SK-N-SH treated with all-trans-retinoic acid at 6 μM for 48 hours (cell line): ENCODE results near the gene DDX42.
"Not testable (repeated sequence)": the region's sequence is repeated elsewhere in the genome, so short reads cannot be mapped to it uniquely, and the experiment has no call there.

Experiments
- ATAC-seq: fragments of 200-7000 bp; cut with Tn5 transposase; 3 replicates; pipeline ENCODE4 v1.9.1; 2020; ENCODE audit warnings: mild to moderate bottlenecking, moderate library complexity
- ARNTL ChIP-seq: fragments of 450-650 bp; formaldehyde crosslinking; IDR thresholded peaks from 2 replicates; pipeline ENCODE4 v1.5.0; 2020; ENCODE audit warnings: low read depth, mild to moderate bottlenecking, moderate library complexity, borderline replicate concordance
- BACH2 ChIP-seq: fragments of 250-450 bp; sonication (Bioruptor Pico); IDR thresholded peaks from 2 replicates; pipeline ENCODE4 v1.9.0; 2021; ENCODE audit warnings: mild to moderate bottlenecking, borderline replicate concordance
- CSDC2 ChIP-seq: fragments of 250-450 bp; sonication (Bioruptor Pico); IDR thresholded peaks from 2 replicates; pipeline ENCODE4 v1.5.0; 2020; ENCODE audit warnings: mild to moderate bottlenecking, moderate library complexity
- ESRRG ChIP-seq: fragments of 250-450 bp; sonication (Bioruptor Pico); IDR thresholded peaks from 2 replicates; pipeline ENCODE4 v1.6.1; 2021; ENCODE audit warnings: mild to moderate bottlenecking
- GLIS3 ChIP-seq: fragments of 250-450 bp; sonication (Bioruptor Pico); IDR thresholded peaks from 2 replicates; pipeline ENCODE4 v1.5.0; 2020; ENCODE audit warnings: mild to moderate bottlenecking, moderate library complexity
- ISL1 ChIP-seq: fragments of 250-450 bp; sonication (Bioruptor Pico); IDR thresholded peaks from 2 replicates; pipeline ENCODE4 v2.1.2; 2022; ENCODE audit warnings: mild to moderate bottlenecking, moderate library complexity
- PATZ1 ChIP-seq: fragments of 250-450 bp; sonication (Bioruptor Pico); IDR thresholded peaks from 2 replicates; pipeline ENCODE4 v1.8.0; 2020; ENCODE audit warnings: mild to moderate bottlenecking, moderate library complexity, borderline replicate concordance
- POU6F1 ChIP-seq: fragments of 250-450 bp; sonication (Bioruptor Pico); IDR thresholded peaks from 2 replicates; pipeline ENCODE4 v1.8.0; 2021; ENCODE audit warnings: low read depth, mild to moderate bottlenecking, moderate library complexity, borderline replicate concordance
- PPARA ChIP-seq: fragments of 250-450 bp; sonication (Bioruptor Pico); IDR thresholded peaks from 2 replicates; pipeline ENCODE4 v1.5.0; 2020; ENCODE audit warnings: mild to moderate bottlenecking, borderline replicate concordance
- RARB ChIP-seq: fragments of 250-450 bp; sonication (Bioruptor Pico); IDR thresholded peaks from 2 replicates; pipeline ENCODE4 v1.8.0; 2021; ENCODE audit warnings: mild to moderate bottlenecking, moderate library complexity
- SNAI2 ChIP-seq: fragments of 250-450 bp; sonication (Bioruptor Pico); IDR thresholded peaks from 2 replicates; pipeline ENCODE4 v1.5.0; 2020; ENCODE audit warnings: mild to moderate bottlenecking, moderate library complexity
- TSHZ2 ChIP-seq: fragments of 250-450 bp; sonication (Bioruptor Pico); IDR thresholded peaks from 2 replicates; pipeline ENCODE4 v1.5.0; 2020; ENCODE audit warnings: mild to moderate bottlenecking, moderate library complexity
- ZC3H10 ChIP-seq: fragments of 250-450 bp; sonication (Bioruptor Pico); IDR thresholded peaks from 2 replicates; pipeline ENCODE4 v1.5.1; 2021; ENCODE audit warnings: mild to moderate bottlenecking, moderate library complexity
- ZFP3 ChIP-seq: fragments of 250-450 bp; sonication (Bioruptor Pico); IDR thresholded peaks from 2 replicates; pipeline ENCODE4 v1.5.0; 2020; ENCODE audit warnings: mild to moderate bottlenecking, moderate library complexity
- ZNF565 ChIP-seq: fragments of 450-650 bp; formaldehyde crosslinking; conservative IDR thresholded peaks from 2 replicates; pipeline ENCODE4 v1.5.0; 2020; ENCODE audit warnings: low read depth, mild to moderate bottlenecking, moderate library complexity
- ZNF70 ChIP-seq: fragments of 450-650 bp; formaldehyde crosslinking; IDR thresholded peaks from 2 replicates; pipeline ENCODE4 v1.5.0; 2020; ENCODE audit warnings: mild to moderate bottlenecking, moderate library complexity
- ZNF8 ChIP-seq: fragments of 450-650 bp; formaldehyde crosslinking; IDR thresholded peaks from 2 replicates; pipeline ENCODE4 v1.5.0; 2020; ENCODE audit warnings: mild to moderate bottlenecking, moderate library complexity
- TF ChIP-seq, protein P1 (sequence below): fragments of 250-450 bp; sonication (Bioruptor Pico); IDR thresholded peaks from 2 replicates; pipeline ENCODE4 v1.5.1; 2021; ENCODE audit warnings: mild to moderate bottlenecking, moderate library complexity

The DDX42 gene

DNA sequence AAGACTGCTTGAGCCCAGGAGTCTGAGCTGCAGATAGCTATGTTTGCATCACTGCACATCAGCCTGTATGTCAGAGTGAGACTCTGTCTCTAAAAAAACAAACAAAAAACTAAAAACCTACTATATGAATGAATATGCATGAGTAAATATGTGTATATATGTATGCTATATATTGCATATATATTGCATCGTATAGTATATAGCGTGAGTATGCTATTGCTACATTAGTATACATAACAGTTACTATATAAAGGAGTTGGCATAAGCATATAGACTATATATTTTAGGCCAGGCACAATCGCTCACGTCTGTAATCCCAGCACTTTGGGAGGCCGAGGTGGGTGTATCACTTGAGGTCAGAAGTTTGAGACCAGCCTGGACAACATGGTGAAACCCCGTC is 16.1 kb downstream of the DDX42 start:
- TF ChIP-seq PATZ1 (CRISPR knock-in tag), result no peak
- TF ChIP-seq ZNF565 (CRISPR knock-in tag), result no peak
- TF ChIP-seq GLIS3, result no peak
- no peak for ATAC-seq

DNA sequence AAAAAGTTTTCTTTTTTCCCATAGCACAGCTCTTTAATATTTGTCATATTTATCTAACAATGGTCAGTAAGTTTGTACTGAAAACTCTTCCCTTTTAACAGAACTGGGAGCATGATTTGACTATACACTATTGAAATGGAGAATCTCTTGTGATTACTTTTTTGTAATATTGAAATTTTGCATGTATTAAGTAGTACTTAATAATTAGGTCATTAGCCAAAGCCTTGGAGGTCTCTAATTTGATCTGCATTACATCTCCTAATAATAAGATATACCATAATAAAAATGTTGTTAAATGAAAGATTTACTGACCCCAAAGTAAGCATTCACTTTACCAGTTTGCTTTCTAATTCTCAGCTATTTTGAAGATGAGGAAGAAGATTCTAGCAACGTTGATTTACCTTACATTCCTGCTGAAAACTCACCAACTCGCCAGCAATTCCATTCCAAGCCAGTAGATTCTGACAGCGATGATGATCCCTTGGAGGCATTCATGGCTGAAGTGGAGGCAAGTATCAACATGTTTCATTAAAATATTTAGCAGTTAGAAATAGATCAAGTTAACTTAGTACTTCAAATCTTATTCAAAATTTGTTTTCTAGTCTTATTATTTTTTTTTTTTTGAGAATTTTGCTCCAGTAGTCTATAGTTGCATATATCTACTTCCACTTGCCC is 18.2 kb downstream of the DDX42 start:
- TF ChIP-seq ZNF70 (CRISPR knock-in tag), result no peak
- TF ChIP-seq BACH2, result no peak
- TF ChIP-seq ZNF565 (CRISPR knock-in tag), result no peak
- no peak for TF ChIP-seq ESRRG
- no peak for TF ChIP-seq RARB (CRISPR knock-in tag)
- no peak for TF ChIP-seq SNAI2 (CRISPR knock-in tag)
- no peak for TF ChIP-seq ISL1 (CRISPR knock-in tag)
- TF ChIP-seq ZC3H10, result no peak
- TF ChIP-seq ARNTL (CRISPR knock-in tag), result no peak
- ATAC-seq, result no peak

GRCh38 chr17:63796375-63796774 is 22.4 kb downstream of the DDX42 start:
- not testable (repeated sequence) for ATAC-seq

- peak; percentile 92 for ATAC-seq
Measured at GRCh38 chr17:63798572-63799106, 24.7 kb downstream of the DDX42 start.

DNA sequence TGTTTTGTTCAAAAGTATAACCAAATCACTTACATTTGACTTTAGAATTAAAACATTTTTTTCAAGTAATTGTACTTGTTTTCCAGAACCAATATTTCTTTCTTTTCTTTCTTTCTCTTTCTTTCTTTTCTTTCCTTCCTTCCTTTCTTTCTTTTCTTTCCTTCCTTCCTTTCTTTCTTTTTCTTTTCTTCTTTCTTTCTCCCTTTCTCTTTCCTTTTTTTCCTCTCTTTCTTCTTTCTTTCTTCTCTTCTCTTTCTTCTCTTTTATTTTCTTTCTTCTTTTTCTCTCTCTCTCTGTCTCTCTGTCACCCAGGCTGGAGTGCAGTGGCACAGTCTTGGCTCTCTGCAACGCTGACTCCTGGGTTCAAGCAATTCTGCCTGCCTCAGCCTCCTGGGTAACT is 26.8 kb downstream of the DDX42 start:
- ATAC-seq, result no peak
- TF ChIP-seq ZNF8 (CRISPR knock-in tag) (no peak), GLIS3 (no peak), ESRRG (no peak), SNAI2 (CRISPR knock-in tag) (no peak), ARNTL (CRISPR knock-in tag) (no peak), ZNF70 (CRISPR knock-in tag) (no peak), BACH2 (no peak), TSHZ2 (CRISPR knock-in tag) (no peak), PPARA (CRISPR knock-in tag) (no peak)
- TF ChIP-seq, protein P1, sequence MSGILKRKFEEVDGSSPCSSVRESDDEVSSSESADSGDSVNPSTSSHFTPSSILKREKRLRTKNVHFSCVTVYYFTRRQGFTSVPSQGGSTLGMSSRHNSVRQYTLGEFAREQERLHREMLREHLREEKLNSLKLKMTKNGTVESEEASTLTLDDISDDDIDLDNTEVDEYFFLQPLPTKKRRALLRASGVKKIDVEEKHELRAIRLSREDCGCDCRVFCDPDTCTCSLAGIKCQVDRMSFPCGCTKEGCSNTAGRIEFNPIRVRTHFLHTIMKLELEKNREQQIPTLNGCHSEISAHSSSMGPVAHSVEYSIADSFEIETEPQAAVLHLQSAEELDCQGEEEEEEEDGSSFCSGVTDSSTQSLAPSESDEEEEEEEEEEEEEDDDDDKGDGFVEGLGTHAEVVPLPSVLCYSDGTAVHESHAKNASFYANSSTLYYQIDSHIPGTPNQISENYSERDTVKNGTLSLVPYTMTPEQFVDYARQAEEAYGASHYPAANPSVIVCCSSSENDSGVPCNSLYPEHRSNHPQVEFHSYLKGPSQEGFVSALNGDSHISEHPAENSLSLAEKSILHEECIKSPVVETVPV, result no peak

More at GRCh38 chr17:63798572-63799106, 24.7 kb downstream of the DDX42 start:
- no peak for TF ChIP-seq ESRRG
- TF ChIP-seq ZC3H10, result no peak
- no peak for TF ChIP-seq TSHZ2 (CRISPR knock-in tag)
- TF ChIP-seq SNAI2 (CRISPR knock-in tag), result no peak
- no peak for TF ChIP-seq ZFP3
- TF ChIP-seq BACH2, result no peak
- no peak for TF ChIP-seq ZNF565 (CRISPR knock-in tag)
- TF ChIP-seq POU6F1 (CRISPR knock-in tag), result no peak
- TF ChIP-seq CSDC2 (CRISPR knock-in tag), result no peak
- no peak for TF ChIP-seq ZNF8 (CRISPR knock-in tag)
